Hepatocyte (in vitro differentiated cells): ENCODE results near the gene RNF141.

Experiments used
- CTCF ChIP-seq: fragments of 200-600 bp; sonication (generic); IDR thresholded peaks from 2 replicates; pipeline ENCODE4 v1.5.1; 2016; ENCODE audit warnings: antibody characterized with exemption, mild to moderate bottlenecking; ENCODE audit not compliant: poor library complexity
- EZH2 ChIP-seq: fragments of 200-600 bp; sonication (generic); IDR thresholded peaks from 2 replicates; pipeline ENCODE4 v1.6.1; 2016; ENCODE audit warnings: antibody characterized with exemption, mild to moderate bottlenecking, borderline replicate concordance
- EZH2phosphoT487 ChIP-seq: fragments of 200-600 bp; sonication (generic); IDR thresholded peaks from one replicate; pipeline ENCODE4 v1.6.1; 2018; ENCODE audit warnings: antibody characterized with exemption, mild to moderate bottlenecking, low read depth, moderate library complexity; ENCODE audit not compliant: unreplicated experiment, severe bottlenecking

- no peak for TF ChIP-seq CTCF
- TF ChIP-seq EZH2phosphoT487: no peak
- no peak for TF ChIP-seq EZH2
These were observed 47.8 kb downstream of the RNF141 start for GRCh38 chr11:10493041-10493663.
